Neural cell (in vitro differentiated cells): ENCODE measurements around the gene FAM170B. TPM values are rescaled to one million over a fixed set of nuclear protein-coding genes. Genes with fewer than 3 reads are reported as not detected.

Experiments
- H2AFZ ChIP-seq: fragments of 200-600, 300-800 bp; sonication (generic), shearing (Covaris generic); 2 replicates; pipeline ENCODE4 v1.6.0; 2014; ENCODE audit warnings: low read depth, mild to moderate bottlenecking, antibody characterized with exemption, low read length, moderate library complexity
- H3F3A ChIP-seq: fragments of 200-600 bp; shearing (Covaris generic); 2 replicates; pipeline ENCODE4 v1.6.1; 2016; ENCODE audit warnings: mild to moderate bottlenecking, moderate library complexity, mixed read lengths, antibody characterized with exemption, low read length; ENCODE audit not compliant: insufficient read depth, poor library complexity, severe bottlenecking
- H3K27ac ChIP-seq: fragments of 200-600, 300-800 bp; sonication (generic), shearing (Covaris generic); 2 replicates; pipeline ENCODE4 v1.5.1; 2014; ENCODE audit warnings: mild to moderate bottlenecking, low read length, moderate library complexity
- H3K27me3 ChIP-seq: fragments of 300-800, 200-600 bp; sonication (generic), shearing (Covaris generic); 2 replicates; pipeline ENCODE4 v1.6.0; 2014; ENCODE audit warnings: mild to moderate bottlenecking, low read depth, low read length, moderate library complexity; ENCODE audit not compliant: insufficient read depth
- H3K36me3 ChIP-seq: fragments of 300-800, 200-600 bp; sonication (generic), shearing (Covaris generic); 2 replicates; pipeline ENCODE4 v1.5.1; 2014; ENCODE audit warnings: mild to moderate bottlenecking, antibody characterized with exemption, low read length, moderate library complexity; ENCODE audit not compliant: insufficient read depth
- H3K4me2 ChIP-seq: fragments of 300-800, 200-600 bp; sonication (generic), shearing (Covaris generic); 2 replicates; pipeline ENCODE4 v1.6.0; 2014; ENCODE audit warnings: mild to moderate bottlenecking, low read length
- H3K4me3 ChIP-seq: fragments of 300-800, 200-600 bp; sonication (generic), shearing (Covaris generic); 2 replicates; pipeline ENCODE4 v1.5.1; 2014; ENCODE audit warnings: mild to moderate bottlenecking, low read length, moderate library complexity
- H3K79me2 ChIP-seq: fragments of 200-600 bp; shearing (Covaris generic); replicated peaks from 2 replicates; pipeline ENCODE4 v1.6.0; 2014; ENCODE audit warnings: mild to moderate bottlenecking, low read length, moderate library complexity; ENCODE audit not compliant: insufficient read depth
- H3K9ac ChIP-seq: fragments of 300-800, 200-600 bp; sonication (generic), shearing (Covaris generic); 2 replicates; pipeline ENCODE4 v1.6.1; 2016; ENCODE audit warnings: mild to moderate bottlenecking, low read length, mixed read lengths
- H3K9me2 ChIP-seq: fragments of 200-600 bp; shearing (Covaris generic); 2 replicates; pipeline ENCODE4 v1.6.1; 2016; ENCODE audit warnings: mild to moderate bottlenecking, low read length, mixed read lengths; ENCODE audit not compliant: insufficient read depth
- H3K9me3 ChIP-seq: fragments of 200-600, 300-800 bp; sonication (generic), shearing (Covaris generic); 2 replicates; pipeline ENCODE4 v1.6.1; 2016; ENCODE audit warnings: mild to moderate bottlenecking, mixed run types, low read length, moderate library complexity, mixed read lengths
- H4K20me1 ChIP-seq: fragments of 200-600 bp; shearing (Covaris generic); 2 replicates; pipeline ENCODE4 v1.6.1; 2016; ENCODE audit warnings: mild to moderate bottlenecking, mixed run types; ENCODE audit not compliant: insufficient read depth
- CTCF ChIP-seq: fragments of 450-650 bp; IDR thresholded peaks from 2 replicates; pipeline ENCODE4 v1.5.1; 2014; ENCODE audit warnings: antibody characterized with exemption, mild to moderate bottlenecking, moderate library complexity; ENCODE audit not compliant: poor library complexity, severe bottlenecking
- EP300 ChIP-seq: fragments of 450-650 bp; conservative IDR thresholded peaks from 2 replicates; pipeline ENCODE4 v1.6.1; 2014; ENCODE audit warnings: antibody characterized with exemption, mild to moderate bottlenecking, moderate library complexity; ENCODE audit not compliant: poor library complexity, severe bottlenecking
- EZH2 ChIP-seq: fragments of 200-600, 300-800 bp; shearing (Covaris generic), sonication (generic); IDR thresholded peaks from 2 replicates; pipeline ENCODE4 v1.6.1; 2014; ENCODE audit warnings: antibody characterized with exemption, low read length, borderline replicate concordance, mild to moderate bottlenecking; ENCODE audit not compliant: insufficient read depth, poor library complexity, severe bottlenecking
- MXI1 ChIP-seq: fragments of 450-650 bp; conservative IDR thresholded peaks from 2 replicates; pipeline ENCODE4 v1.6.1; 2014; ENCODE audit warnings: antibody characterized with exemption, mild to moderate bottlenecking; ENCODE audit not compliant: poor library complexity, severe bottlenecking
- POLR2AphosphoS5 ChIP-seq: IDR thresholded peaks from 2 replicates; pipeline ENCODE4 v1.6.1; 2012
- RAD21 ChIP-seq: fragments of 450-650 bp; conservative IDR thresholded peaks from 2 replicates; pipeline ENCODE4 v1.6.1; 2014; ENCODE audit warnings: antibody characterized with exemption, mild to moderate bottlenecking, moderate library complexity
- REST ChIP-seq: IDR thresholded peaks from 2 replicates; pipeline ENCODE4 v1.6.1; 2012; ENCODE audit warnings: borderline replicate concordance
- SMC3 ChIP-seq: fragments of 450-650 bp; conservative IDR thresholded peaks from 2 replicates; pipeline ENCODE4 v1.6.1; 2014; ENCODE audit warnings: antibody characterized with exemption, mild to moderate bottlenecking, moderate library complexity; ENCODE audit not compliant: poor library complexity
- TAF1 ChIP-seq: IDR thresholded peaks from 2 replicates; pipeline ENCODE4 v1.6.1; 2012; ENCODE audit warnings: low read depth
- polyA plus RNA-seq: library from polyadenylated mRNA; depleted of rRNA; stranded (reverse); fragments of >200 nt; gene quantifications from 2 replicates; pipeline ENCODE4 v1.2.3, GENCODE V29; 2014

FAM170B gene
- polyA plus RNA-seq, 1 donor from 2014 or later: not detected

DNA sequence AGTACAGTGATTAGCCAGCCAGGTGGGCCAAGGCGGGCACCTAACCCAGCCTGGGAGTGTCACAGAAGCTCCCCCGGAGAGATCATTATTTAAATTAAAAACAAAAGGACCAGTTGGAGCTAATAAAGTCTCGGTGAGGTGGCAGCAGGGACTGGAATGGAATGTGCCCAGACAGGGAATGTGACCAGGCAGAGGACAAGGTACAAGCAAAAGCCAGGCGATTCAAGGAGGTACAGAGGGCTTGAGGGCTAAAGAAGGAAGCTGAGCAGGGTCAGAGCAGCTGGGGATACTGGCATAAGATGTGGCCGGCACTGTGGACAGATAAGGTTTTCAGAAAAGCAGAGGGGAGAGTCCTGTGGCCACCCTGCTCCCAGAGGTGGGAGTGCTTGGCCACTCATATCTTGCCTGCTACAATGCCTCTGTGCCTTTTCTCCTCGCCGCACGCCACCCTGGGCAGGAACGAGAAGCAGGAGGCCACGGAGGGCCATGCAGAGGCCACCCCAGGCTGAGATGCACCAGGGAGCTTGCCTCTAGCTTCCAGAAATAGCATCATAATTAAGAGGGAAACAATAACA is 41.2 kb upstream of the FAM170B start:
- no peak overlapping the region for H2AFZ ChIP-seq
- no peaks in the 10 kb centered on the region for H3K27me3 ChIP-seq
- H3F3A ChIP-seq: no peaks in the 10 kb centered on the region
- no peaks in the 10 kb centered on the region for H3K36me3 ChIP-seq
- no peaks in the 10 kb centered on the region for H3K9me2 ChIP-seq
- no peaks in the 10 kb centered on the region for H4K20me1 ChIP-seq
- TF ChIP-seq CTCF (no peak), EP300 (no peak), RAD21 (no peak), TAF1 (no peak), REST (no peak), EZH2 (no peak), POLR2AphosphoS5 (no peak), MXI1 (no peak)
- no peak overlapping the region for H3K4me2 ChIP-seq
- no peak overlapping the region for H3K4me3 ChIP-seq
- H3K79me2 ChIP-seq: no peaks in the 10 kb centered on the region
- no peak overlapping the region for H3K9ac ChIP-seq
- H3K27ac ChIP-seq: no peak overlapping the region
- no peaks in the 10 kb centered on the region for H3K9me3 ChIP-seq

DNA sequence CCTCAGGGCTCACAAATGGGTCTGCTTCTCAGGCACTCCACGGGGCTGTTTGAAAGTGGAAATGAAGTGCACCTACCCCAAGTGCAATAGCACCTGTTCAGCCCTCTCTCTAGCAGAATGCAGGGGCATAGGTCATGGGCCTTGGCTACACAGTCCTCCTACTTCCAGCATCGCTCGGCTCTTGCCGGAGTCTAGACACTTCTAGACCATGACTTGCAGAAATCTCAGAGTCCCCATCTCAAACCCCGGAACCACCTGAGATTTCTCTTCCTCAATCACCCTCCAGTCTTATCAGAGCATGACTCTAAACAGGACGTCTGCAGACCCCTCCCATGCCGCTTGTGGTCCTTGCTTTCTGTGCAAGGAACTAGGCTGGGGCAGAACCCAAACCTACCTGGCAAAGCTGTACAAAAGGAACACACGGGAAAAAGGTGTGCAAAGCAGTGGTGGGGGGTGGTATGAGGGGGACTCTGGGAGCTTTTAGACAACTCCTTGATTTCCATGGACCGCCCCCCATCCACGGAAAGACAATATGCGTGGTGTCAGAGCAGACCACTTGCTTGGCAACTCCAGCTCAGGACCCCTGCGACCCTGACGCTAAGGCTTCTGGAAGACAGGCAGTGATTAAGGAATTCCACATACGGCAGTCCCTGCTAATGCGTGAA is 40.6 kb upstream of the FAM170B start:
- Histone ChIP-seq H2AFZ (no peak overlapping the region), H3K4me3 (no peak overlapping the region), H3K4me2 (no peak overlapping the region), H3K9me3 (no peaks in the 10 kb centered on the region), H3K79me2 (no peaks in the 10 kb centered on the region), H3K36me3 (no peaks in the 10 kb centered on the region), H3K27me3 (no peaks in the 10 kb centered on the region), H3K27ac (no peak overlapping the region), H3K9ac (no peak overlapping the region), H4K20me1 (no peaks in the 10 kb centered on the region), H3K9me2 (no peaks in the 10 kb centered on the region), H3F3A (no peaks in the 10 kb centered on the region)
- TF ChIP-seq MXI1 (no peak), EZH2 (no peak), REST (no peak), CTCF (no peak), SMC3 (no peak), EP300 (no peak), TAF1 (no peak), RAD21 (no peak), POLR2AphosphoS5 (no peak)
